Mesenchymal stem cell (in vitro differentiated cells and primary cell): Measurements from ENCODE around the gene AGAP1.

Experiments
- DNase-seq: peaks from one replicate; pipeline ENCODE4 v3.0.0-alpha.2; 2013
- H2AFZ ChIP-seq: one replicate; pipeline ENCODE4 v1.6.1; 2013; ENCODE audit warnings: low read depth, mild to moderate bottlenecking, control low read depth, inconsistent platforms, low read length, moderate library complexity
- H2AK5ac ChIP-seq: 2 replicates; pipeline ENCODE4 v1.6.1; 2013; ENCODE audit warnings: low read length, moderate library complexity, mild to moderate bottlenecking, inconsistent platforms; ENCODE audit not compliant: severe bottlenecking
- H2BK120ac ChIP-seq: one replicate; pipeline ENCODE4 v1.6.1; 2013; ENCODE audit warnings: low read depth, mild to moderate bottlenecking, inconsistent platforms, low read length, moderate library complexity
- H2BK12ac ChIP-seq, 2 experiments: one replicate each; pipeline ENCODE4 v1.6.1; 2013; ENCODE audit warnings: inconsistent platforms in 2 of 2, low read length in 2 of 2, mild to moderate bottlenecking in 2 of 2, moderate library complexity in 2 of 2, control low read depth in 1 of 2
- H2BK15ac ChIP-seq: one replicate; pipeline ENCODE4 v1.6.1; 2013; ENCODE audit warnings: mild to moderate bottlenecking, low read depth, inconsistent platforms; ENCODE audit not compliant: poor library complexity, severe bottlenecking
- H2BK5ac ChIP-seq: 2 replicates; pipeline ENCODE4 v1.6.1; 2013; ENCODE audit warnings: low read depth, mild to moderate bottlenecking, low read length, control low read depth, inconsistent platforms; ENCODE audit not compliant: poor library complexity, severe bottlenecking
- H3K14ac ChIP-seq, 2 experiments: one replicate each; pipeline ENCODE4 v1.6.1; 2013; ENCODE audit warnings: inconsistent platforms in 2 of 2, low read length in 2 of 2, control low read depth in 1 of 2, mild to moderate bottlenecking in 1 of 2, moderate library complexity in 1 of 2
- H3K18ac ChIP-seq, 2 experiments: one replicate each; pipeline ENCODE4 v1.6.1; 2013; ENCODE audit warnings: inconsistent platforms in 2 of 2, low read length in 2 of 2, control low read depth in 1 of 2, low read depth in 1 of 2, mild to moderate bottlenecking in 1 of 2
- H3K23ac ChIP-seq, 2 experiments: one replicate each; pipeline ENCODE4 v1.6.1; 2013; ENCODE audit warnings: inconsistent platforms in 2 of 2, low read length in 2 of 2, mild to moderate bottlenecking in 2 of 2, moderate library complexity in 2 of 2, control low read depth in 1 of 2
- H3K27ac ChIP-seq: 2 replicates; pipeline ENCODE4 v1.5.1; 2013; ENCODE audit warnings: mild to moderate bottlenecking, moderate library complexity, low read length, control low read depth, inconsistent platforms; ENCODE audit not compliant: poor library complexity, severe bottlenecking
- H3K27me3 ChIP-seq, 2 experiments: 2 replicates each; pipeline versions ENCODE4 v1.6.1 to v1.7.0; 2013; ENCODE audit warnings: low read length in 2 of 2, mild to moderate bottlenecking in 2 of 2, moderate library complexity in 2 of 2, control low read depth in 1 of 2, inconsistent platforms in 1 of 2; ENCODE audit not compliant: control insufficient read depth in 1 of 2, insufficient read depth in 1 of 2
- H3K36me3 ChIP-seq, 2 experiments: 2 replicates each; pipeline versions ENCODE4 v1.6.1 to v1.7.0; 2013; ENCODE audit warnings: low read length in 2 of 2, control low read depth in 1 of 2, inconsistent platforms in 1 of 2, low read depth in 1 of 2, mild to moderate bottlenecking in 1 of 2; ENCODE audit not compliant: insufficient read depth in 2 of 2, control insufficient read depth in 1 of 2
- H3K4ac ChIP-seq, 2 experiments: one replicate each; pipeline ENCODE4 v1.6.1; 2013; ENCODE audit warnings: inconsistent platforms in 2 of 2, low read length in 2 of 2, mild to moderate bottlenecking in 2 of 2, moderate library complexity in 2 of 2, control low read depth in 1 of 2, low read depth in 1 of 2
- H3K4me1 ChIP-seq: 2 replicates; pipeline ENCODE4 v1.6.1; 2013; ENCODE audit warnings: low read depth, low read length, control low read depth; ENCODE audit not compliant: control insufficient read depth, insufficient read depth
- H3K4me2 ChIP-seq: 2 replicates; pipeline ENCODE4 v1.6.1; 2013; ENCODE audit warnings: low read length, mild to moderate bottlenecking, inconsistent platforms; ENCODE audit not compliant: poor library complexity, severe bottlenecking
- H3K4me3 ChIP-seq, 2 experiments: 2 replicates each; pipeline versions ENCODE4 v1.5.1 to v1.7.0; 2013; ENCODE audit warnings: low read length in 2 of 2, mild to moderate bottlenecking in 2 of 2, control low read depth in 1 of 2, low read depth in 1 of 2; ENCODE audit not compliant: insufficient read depth in 1 of 2
- H3K79me1 ChIP-seq: replicated peaks from 2 replicates; pipeline ENCODE4 v1.6.1; 2013; ENCODE audit warnings: mild to moderate bottlenecking, control low read depth, low read length, inconsistent platforms; ENCODE audit not compliant: poor library complexity, severe bottlenecking
- H3K9ac ChIP-seq: 2 replicates; pipeline ENCODE4 v1.7.0; 2013; ENCODE audit warnings: mild to moderate bottlenecking, low read length, moderate library complexity
- H3K9me3 ChIP-seq: 2 replicates; pipeline ENCODE4 v1.7.0; 2013; ENCODE audit warnings: mild to moderate bottlenecking, low read length; ENCODE audit not compliant: control insufficient read depth
- H4K8ac ChIP-seq: one replicate; pipeline ENCODE4 v1.6.1; 2013; ENCODE audit warnings: inconsistent platforms, mild to moderate bottlenecking, low read length, moderate library complexity
- H4K91ac ChIP-seq: one replicate; pipeline ENCODE4 v1.6.1; 2013; ENCODE audit warnings: mild to moderate bottlenecking, low read length, inconsistent platforms
- WGBS: methylation state at CpG from one replicate; pipeline ENCODE4 v1.1.7; 2013; ENCODE audit warnings: mixed read lengths; 5-methylcytosine and 5-hydroxymethylcytosine counted together

Gene AGAP1

GRCh38 chr2:236093134-236093533, 599.3 kb downstream of the AGAP1 start:
- no peak overlapping the region for H2AFZ ChIP-seq
- no peak overlapping the region for H4K8ac ChIP-seq
- peaks cover 14% of the 10 kb centered on the region for H3K4me1 ChIP-seq
- no peak overlapping the region for H3K14ac ChIP-seq
- H2AK5ac ChIP-seq = no peak overlapping the region
- no peak overlapping the region for H2BK5ac ChIP-seq
- no peak overlapping the region for H2BK12ac ChIP-seq
- no peak overlapping the region for H4K91ac ChIP-seq
- H3K4me2 ChIP-seq = no peak overlapping the region
- H2BK120ac ChIP-seq = no peak overlapping the region
- no peaks in the 10 kb centered on the region for H3K27me3 ChIP-seq
- WGBS = 86% methylated on average over 6 of the region's 6 CpGs
- DNase-seq = no peak
- no peak overlapping the region for H3K23ac ChIP-seq
- peaks cover 2% of the 10 kb centered on the region for H3K79me1 ChIP-seq
- H3K18ac ChIP-seq = no peak overlapping the region
- no peak overlapping the region for H3K27ac ChIP-seq
- H3K9ac ChIP-seq = no peak overlapping the region
- H3K4ac ChIP-seq = no peak overlapping the region
- H3K9me3 ChIP-seq = no peaks in the 10 kb centered on the region
- H2BK15ac ChIP-seq = no peak overlapping the region
- H3K4me3 ChIP-seq = no peak overlapping the region
- no peaks in the 10 kb centered on the region for H3K36me3 ChIP-seq

DNA sequence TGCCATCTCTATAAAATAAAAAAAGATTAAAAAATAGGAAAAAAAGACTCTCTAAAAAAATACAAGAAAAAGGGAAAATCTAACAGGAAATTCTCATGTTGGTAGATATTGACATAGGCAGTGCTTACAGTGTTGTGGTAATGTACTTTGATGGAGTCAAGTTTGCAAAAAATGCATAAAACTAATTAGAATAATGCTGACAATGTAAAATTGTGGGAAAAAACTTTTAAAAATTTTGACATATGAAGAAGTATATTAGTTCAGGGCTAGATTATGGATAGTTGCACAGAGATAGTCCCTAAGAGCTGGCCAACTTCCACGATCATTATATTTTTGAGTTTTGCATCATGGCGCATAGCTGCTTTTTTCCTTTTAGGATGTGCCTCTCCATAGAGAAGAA, 601.7 kb downstream of the AGAP1 start:
- Histone ChIP-seq H3K18ac (no peak overlapping the region), H2AK5ac (no peak overlapping the region), H3K36me3 (no peaks in the 10 kb centered on the region), H3K27me3 (no peaks in the 10 kb centered on the region), H2BK5ac (no peak overlapping the region), H3K9me3 (no peaks in the 10 kb centered on the region), H4K8ac (no peak overlapping the region), H2AFZ (no peak overlapping the region), H3K27ac (no peak overlapping the region), H3K9ac (no peak overlapping the region), H2BK120ac (no peak overlapping the region), H3K79me1 (peaks cover 4% of the 10 kb centered on the region), H4K91ac (no peak overlapping the region), H3K4me2 (no peak overlapping the region), H3K23ac (no peak overlapping the region), H3K14ac (no peak overlapping the region), H2BK12ac (no peak overlapping the region), H3K4me3 (no peak overlapping the region), H2BK15ac (no peak overlapping the region), H3K4me1 (peaks cover 2% of the 10 kb centered on the region), H3K4ac (no peak overlapping the region)
- DNase-seq = no peak
- WGBS = 98% methylated on average over 2 of the region's 2 CpGs

- peaks cover 6% of the 10 kb centered on the region for H3K4me1 ChIP-seq
- H3K14ac ChIP-seq = no peak overlapping the region
- no peak overlapping the region for H3K27ac ChIP-seq
- H3K4me3 ChIP-seq = no peak overlapping the region
- no peak overlapping the region for H4K91ac ChIP-seq
- no peak for DNase-seq
- no peak overlapping the region for H4K8ac ChIP-seq
- H2BK12ac ChIP-seq = no peak overlapping the region
- no peaks in the 10 kb centered on the region for H3K9me3 ChIP-seq
- H2BK15ac ChIP-seq = no peak overlapping the region
- no peak overlapping the region for H2BK120ac ChIP-seq
- no peak overlapping the region for H3K4ac ChIP-seq
- peaks cover 12% of the 10 kb centered on the region for H3K79me1 ChIP-seq
- H3K4me2 ChIP-seq = no peak overlapping the region
- 90% methylated on average over 26 of the region's 29 CpGs for WGBS
- H3K23ac ChIP-seq = no peak overlapping the region
- H2AK5ac ChIP-seq = no peak overlapping the region
- H3K18ac ChIP-seq = no peak overlapping the region
- H3K9ac ChIP-seq = no peak overlapping the region
- no peak overlapping the region for H2AFZ ChIP-seq
- no peak overlapping the region for H2BK5ac ChIP-seq
- H3K27me3 ChIP-seq = no peaks in the 10 kb centered on the region
- peaks cover 0 to 4% of the 10 kb centered on the region in 2 experiments for H3K36me3 ChIP-seq
Observed at GRCh38 chr2:236101311-236101950, 607.6 kb downstream of the AGAP1 start.

DNA sequence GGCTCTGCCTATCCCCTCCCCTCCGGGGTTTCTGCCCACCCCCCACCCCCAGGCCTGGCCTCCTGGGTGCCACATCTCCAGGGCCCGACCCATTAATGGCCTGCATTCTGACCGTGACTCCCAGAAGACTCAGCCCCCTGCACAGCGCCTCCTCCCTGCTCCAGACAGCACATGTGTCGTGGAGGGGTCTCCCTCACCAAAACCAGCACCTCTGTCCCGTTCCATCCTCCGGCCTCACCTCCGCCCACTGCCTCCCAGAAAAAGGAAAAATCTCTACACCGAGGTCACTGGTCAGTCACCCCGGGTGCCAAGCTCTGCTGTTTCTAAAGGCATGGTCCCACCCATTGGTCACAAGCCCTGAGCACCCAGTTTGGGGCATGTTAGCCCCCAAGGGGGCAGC, 609.1 kb downstream of the AGAP1 start:
- H3K18ac ChIP-seq = no peak overlapping the region

More for the DNA sequence above, 609.1 kb downstream of the AGAP1 start:
- H3K4ac ChIP-seq = no peak overlapping the region
- 93% methylated on average over 10 of the region's 10 CpGs for WGBS
- no peak overlapping the region for H2BK15ac ChIP-seq
- H3K27ac ChIP-seq = no peak overlapping the region
- no peak overlapping the region for H2BK12ac ChIP-seq
- no peak overlapping the region for H3K4me2 ChIP-seq
- H2BK120ac ChIP-seq = no peak overlapping the region
- peaks cover 0 to 4% of the 10 kb centered on the region in 2 experiments for H3K36me3 ChIP-seq
- H2BK5ac ChIP-seq = no peak overlapping the region
- H4K91ac ChIP-seq = no peak overlapping the region
- H3K23ac ChIP-seq = no peak overlapping the region
- no peak overlapping the region for H4K8ac ChIP-seq
- no peaks in the 10 kb centered on the region for H3K27me3 ChIP-seq
- H3K4me3 ChIP-seq = no peak overlapping the region
- no peak overlapping the region for H3K9ac ChIP-seq
- no peaks in the 10 kb centered on the region for H3K9me3 ChIP-seq
- H2AFZ ChIP-seq = no peak overlapping the region
- DNase-seq = no peak
- H3K79me1 ChIP-seq = peaks cover 11% of the 10 kb centered on the region
- no peak overlapping the region for H3K14ac ChIP-seq
- H3K4me1 ChIP-seq = peaks cover 7% of the 10 kb centered on the region
- no peak overlapping the region for H2AK5ac ChIP-seq
